Hindlimb muscle (tissue), 1 donor: ENCODE measurements around the gene DUSP28. TPM values are rescaled to one million over a fixed set of nuclear protein-coding genes. Genes with fewer than 3 reads are reported as not detected.
"Not testable (repeated sequence)": the region's sequence is repeated elsewhere in the genome, so short reads cannot be mapped to it uniquely, and the experiment has no call there.

Experiments used
- DNase-seq: peaks from one replicate; pipeline ENCODE4 v3.0.0-alpha.2; 2013
- polyA plus RNA-seq: library from polyadenylated mRNA; unstranded; fragments of 120-200 nt; gene quantifications from one replicate; pipeline ENCODE4 v1.2.1, GENCODE V29; 2013; ENCODE audit not compliant: insufficient read length

Gene DUSP28
- polyA plus RNA-seq, 1 donor, result 12.6 TPM

DNA sequence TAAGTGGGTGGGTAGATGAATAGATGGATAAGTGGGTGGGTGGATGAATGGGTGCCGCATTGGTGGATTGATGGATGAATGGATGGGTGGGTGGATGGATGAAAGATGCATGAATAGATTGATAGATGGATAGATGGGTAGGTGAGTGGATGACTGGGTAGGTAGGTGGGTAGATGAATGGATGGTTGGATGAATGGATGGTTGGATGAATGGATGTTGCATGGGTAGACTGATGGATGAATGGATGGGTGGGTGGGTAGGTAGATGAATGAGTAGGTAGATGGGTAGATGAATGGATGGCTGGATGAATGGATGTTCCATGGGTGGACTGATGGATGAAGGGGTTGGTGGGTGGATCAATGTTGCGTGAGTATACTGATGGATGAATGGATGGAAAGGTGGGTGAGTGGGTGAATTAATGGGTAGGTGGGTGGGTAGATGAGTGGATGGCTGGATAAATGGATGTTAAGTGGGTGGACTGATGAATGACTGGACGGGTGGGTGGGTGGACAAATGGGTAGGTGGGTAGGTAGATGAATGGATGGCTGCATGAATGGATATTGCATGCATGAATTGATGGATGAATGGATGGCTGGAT lies 32.9 kb upstream of the DUSP28 start:
- DNase-seq, result no peak

DNA sequence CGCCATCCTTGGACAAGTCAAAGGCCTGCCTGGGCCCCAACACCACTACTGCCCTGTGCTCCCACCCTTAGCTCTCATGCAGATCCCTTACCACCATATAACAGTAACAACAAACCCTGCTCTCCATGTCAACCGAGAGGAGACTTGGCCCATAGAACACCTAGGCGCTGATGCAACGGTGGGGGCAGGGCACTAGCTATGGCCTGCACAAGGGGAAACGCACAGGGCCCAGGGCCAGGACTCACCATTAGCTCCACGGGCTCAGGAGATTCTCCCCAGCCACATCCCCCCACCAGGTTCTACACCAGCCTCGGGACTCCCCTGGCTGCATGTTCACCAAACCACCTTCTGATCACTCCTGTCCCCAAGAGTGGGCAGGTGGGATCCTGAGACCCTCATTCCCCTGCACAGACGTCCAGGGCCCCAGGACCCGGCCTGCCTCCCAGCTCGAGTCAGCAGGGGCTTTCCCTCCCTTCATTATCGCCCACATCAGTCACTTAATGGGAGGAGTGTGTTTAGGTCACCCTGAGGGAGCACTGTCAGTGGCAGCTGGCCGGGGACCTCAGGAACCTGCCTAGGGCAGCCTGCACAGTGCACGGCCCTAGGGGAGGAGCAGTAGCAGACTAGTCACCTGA lies 31.6 kb upstream of the DUSP28 start:
- DNase-seq, result no peak

DNA sequence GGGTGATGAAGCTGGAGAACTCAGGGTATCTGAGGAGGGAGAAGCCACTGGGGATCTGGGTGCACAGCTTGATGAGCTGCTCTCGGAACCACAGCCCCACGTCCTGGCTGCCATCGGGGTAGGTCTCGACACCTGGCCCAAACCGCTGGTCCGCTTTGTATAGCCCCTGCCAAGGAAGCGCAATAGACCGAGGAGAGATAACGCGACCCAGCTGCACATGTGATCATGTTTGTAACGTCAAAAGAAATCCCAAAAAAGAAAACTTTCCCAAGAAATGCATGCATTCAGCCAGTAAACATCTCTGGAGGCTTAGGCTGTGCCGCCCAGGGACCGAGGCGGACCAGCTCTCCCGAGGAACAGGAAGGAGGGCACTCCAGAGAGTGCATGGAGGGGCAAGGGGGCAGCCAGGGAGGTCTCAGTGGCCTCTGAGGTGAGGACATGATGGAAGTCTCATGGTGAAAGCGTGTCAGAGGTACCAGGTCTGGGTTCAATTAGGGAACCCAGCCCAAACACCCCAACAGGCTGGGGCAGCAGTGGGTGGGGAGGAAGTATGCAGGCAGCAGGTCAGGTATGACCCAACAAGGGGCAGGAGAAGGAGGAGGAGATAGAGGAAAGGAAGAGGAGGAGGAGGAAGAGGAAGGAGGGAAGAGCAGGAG lies 30.7 kb upstream of the DUSP28 start:
- no peak for DNase-seq

DNA sequence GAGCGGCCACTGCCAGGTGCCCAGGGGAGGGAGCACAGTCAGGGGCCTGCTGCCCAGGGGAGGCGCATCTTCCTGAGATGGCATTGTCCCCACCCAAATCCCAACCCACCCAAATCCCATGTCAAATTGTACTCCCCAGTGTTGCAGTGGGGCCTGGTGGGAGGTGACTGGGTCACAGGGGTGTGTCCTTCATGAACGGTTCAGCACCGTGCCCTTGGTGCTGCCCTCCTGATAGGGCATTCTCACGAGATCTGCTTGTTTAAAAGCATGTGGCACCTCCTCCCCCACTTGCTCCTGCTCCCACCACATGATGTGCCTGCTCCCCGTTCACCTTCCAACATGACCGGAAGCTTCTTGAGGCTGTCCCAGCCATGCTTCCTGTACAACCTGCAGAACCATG lies 30.0 kb upstream of the DUSP28 start:
- DNase-seq, result no peak

DNA sequence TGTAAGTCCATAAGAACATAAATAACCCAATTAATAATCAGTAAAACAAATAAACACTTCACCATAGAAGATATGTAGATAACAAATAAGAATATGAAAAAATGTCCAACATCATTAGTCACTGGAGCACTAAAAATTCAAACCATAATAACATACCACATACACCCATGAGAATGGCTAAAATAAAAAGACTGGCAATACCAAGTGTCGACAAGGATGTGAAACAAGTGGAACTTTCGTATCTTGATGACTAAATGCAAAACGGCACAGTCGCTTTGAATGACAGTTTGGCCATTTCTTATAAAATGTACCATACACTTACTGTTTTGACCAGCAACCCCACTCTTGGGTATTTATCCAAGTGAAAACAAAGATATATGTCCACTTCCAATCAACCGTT lies 29.1 kb upstream of the DUSP28 start:
- DNase-seq, result no peak

DNA sequence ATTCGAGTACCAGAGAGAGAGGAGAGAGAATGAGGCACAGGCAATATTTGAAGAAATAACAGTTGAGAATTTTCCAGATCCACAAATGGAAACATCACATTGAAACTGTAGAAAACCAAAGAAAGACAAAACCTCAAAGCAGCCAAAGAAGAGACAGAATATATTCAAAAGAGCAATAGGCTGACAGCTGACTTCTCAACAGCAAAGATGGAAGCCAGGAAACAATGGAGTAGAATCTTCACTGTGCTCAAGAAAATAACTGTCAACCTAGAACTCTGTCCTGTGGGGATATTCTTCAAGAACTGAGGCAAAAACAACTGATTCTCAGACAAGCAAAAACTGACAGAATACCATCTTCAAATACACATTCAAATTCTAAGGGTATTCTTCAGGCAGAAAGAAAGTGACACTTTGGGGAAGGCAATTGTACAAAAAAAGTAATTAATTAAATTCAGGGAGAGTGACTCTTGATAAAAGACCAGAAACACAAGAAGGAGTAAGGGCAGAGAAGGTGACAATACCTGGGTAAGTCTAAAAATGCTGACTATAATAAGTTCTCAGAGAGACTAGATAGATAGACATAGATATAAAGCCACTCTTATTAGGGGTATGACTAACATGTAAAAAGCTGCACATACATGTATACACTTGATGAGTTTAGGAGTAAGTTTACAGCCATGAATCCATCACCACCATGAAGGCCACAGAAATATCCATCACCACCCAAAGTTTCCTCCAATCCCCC lies 28.0 kb upstream of the DUSP28 start:
- DNase-seq, result no peak

DNA sequence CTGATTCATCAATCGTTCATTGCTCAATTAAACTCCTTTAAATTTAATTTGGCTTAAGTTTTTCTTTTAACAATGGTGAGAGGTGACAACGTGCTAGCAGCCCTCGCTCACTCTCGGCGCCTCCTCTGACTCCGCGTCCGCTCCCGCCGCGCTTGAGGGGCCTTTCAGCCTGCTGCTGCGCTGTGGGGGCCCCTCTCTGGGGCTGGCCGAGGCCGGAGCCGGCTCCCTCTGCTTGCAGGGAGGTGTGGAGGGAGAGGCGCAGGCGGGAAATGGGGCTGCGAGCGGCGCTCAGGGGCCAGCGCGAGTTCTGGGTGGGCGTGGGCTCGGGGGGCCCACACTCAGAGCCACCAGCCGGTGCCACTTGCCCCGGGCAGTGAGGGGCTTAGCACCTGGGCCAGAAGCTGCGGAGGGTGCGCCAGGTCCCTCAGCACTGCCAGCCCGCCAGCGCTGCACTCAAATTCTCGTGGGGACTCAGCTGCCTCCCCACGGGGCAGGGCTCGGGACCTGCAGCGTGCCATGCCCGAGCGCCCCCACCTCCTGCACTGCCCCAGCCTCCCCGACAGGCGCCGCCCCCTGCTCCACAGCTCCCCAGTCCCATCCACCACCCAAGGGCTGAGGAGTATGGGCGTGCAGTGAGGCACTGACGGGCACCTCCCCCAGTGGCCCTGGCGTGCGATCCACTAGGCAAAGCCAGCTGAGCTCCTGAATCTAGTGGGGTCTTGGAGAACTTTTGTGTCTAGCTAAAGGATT lies 22.0 kb upstream of the DUSP28 start:
- DNase-seq, result no peak

DNA sequence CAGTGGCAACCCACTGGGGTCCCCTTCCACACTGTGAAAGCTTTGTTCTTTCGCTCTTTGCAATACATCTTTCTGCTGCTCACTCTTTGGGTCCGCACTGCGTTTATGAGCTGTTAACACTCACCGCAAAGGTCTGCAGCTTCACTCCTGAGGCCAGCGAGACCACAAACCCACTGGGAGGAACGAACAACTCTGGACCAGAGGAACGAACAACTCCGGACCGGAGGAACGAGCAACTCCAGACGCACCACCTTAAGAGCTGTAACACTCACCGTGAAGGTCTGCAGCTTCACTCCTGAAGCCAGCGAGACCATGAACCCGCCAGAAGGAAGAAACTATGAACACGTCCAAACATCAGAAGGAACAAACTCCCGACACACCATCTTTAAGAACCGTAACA lies 21.1 kb upstream of the DUSP28 start:
- not testable (repeated sequence) for DNase-seq

DNA sequence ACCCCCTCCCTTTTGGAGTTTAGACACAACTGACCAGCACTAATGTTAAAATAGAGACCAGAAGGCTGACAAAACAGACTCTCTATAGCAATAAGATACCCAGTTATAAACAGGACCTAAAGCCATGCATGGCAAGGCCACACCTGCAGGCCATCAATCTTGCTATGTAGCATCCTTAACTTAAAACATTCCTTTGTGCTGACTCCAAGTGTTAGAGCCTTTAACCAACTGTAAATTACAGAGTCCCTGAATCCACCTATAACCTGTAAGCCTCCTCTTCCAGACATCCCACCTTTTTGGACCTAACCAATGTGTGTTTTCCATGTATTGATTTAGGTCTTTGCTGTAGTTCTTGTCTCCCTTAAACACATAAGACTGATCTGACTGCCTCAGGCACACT lies 20.3 kb upstream of the DUSP28 start:
- DNase-seq, result no peak

DNA sequence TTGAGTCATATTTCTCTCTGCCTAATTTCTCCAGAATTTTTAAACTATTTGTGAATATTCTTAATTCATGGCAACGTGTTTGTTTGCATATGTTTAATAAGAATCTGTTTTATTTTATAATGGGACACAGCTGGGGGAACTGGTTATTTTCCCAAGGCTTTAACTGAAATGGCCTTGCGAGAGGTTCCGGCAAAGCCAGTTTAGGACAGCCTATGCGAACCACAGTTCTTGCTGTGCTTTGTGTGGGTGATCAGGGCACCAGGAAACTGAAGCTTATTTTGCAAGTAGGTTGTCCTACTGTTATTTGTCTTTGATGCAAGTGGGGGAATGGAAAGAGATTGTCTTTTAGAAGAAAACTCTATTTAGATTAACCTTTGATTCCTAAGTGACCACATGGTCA lies 8.9 kb upstream of the DUSP28 start:
- DNase-seq, result no peak

DNA sequence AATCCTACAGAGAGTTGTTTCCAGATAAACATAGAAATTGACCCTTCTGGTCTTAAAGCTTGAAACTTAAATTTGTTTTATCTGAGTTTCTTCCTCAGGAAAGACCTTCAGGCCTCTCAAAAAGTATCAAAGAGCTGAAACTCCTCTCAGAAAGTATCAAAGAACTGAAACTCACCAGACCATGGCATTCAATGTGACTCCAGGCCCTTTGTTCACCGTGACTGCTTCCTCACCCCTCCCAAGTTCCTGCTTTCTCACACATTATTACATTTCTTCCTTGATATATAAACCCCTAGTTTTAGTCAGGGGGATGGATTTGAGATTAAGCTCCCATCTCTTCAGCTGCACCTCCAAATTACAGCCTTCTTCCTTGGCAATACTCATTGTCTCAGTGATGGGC lies 8.3 kb upstream of the DUSP28 start:
- no peak for DNase-seq

DNA sequence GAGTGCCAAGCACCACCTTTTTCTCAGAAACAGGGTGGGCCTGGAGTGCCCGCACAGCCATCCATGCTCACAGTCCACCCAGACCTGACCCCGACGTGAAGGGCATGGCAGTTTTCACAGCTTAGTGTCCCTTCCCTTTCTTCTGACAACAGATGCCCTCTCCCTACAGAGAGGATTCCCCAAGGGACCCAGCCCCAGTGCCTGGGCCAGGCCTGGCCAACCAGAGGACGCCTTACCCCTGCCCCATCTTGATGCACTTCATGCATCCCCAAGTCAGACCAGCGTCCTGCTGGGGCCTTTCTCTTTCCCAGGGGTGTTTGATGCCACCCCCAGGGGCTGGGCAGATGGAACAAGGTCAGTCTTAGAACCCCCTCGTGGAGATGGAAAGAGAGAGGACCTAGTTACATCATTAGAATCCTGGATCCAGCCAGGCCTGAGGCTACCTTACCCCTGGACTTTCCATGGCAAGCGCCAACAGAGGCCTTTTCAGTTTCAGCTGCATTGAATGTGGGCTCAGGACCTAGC lies 6.1 kb upstream of the DUSP28 start:
- DNase-seq, result no peak

DNA sequence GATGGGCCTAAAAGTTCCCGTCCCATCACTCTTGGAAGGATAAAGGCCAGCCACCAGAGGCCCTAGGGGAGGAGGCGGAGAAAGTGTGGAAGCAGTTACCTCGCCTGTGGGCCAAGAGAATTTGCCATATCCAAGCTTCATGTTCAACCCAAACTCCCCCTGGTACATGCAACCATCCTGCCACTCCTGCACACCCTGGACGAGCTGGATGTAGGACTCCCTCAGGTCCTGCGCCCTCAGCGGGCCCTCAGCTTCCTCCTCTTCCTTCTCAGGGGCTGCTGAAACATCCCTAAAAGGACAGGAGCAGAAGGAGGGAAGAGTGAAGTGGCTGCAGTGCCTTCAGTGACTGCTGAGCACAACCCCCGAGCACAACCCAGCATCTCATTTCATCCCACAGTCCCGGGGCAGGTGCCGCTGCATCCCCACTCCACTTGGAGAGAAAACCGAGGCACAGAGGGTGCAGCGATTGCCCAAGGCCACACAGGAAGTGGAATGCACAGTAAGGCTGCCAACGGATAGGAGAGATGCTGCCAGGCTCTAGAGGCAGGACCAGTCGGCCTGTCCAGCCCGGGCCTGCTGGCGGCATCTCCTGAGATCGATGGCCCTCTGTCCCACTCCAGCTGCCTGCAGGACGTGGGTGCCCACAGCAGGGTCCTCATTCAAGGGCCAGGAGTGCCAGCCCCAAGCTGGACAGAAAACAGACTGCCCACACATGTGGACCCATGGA lies 5.2 kb upstream of the DUSP28 start:
- DNase-seq, result no peak

DNA sequence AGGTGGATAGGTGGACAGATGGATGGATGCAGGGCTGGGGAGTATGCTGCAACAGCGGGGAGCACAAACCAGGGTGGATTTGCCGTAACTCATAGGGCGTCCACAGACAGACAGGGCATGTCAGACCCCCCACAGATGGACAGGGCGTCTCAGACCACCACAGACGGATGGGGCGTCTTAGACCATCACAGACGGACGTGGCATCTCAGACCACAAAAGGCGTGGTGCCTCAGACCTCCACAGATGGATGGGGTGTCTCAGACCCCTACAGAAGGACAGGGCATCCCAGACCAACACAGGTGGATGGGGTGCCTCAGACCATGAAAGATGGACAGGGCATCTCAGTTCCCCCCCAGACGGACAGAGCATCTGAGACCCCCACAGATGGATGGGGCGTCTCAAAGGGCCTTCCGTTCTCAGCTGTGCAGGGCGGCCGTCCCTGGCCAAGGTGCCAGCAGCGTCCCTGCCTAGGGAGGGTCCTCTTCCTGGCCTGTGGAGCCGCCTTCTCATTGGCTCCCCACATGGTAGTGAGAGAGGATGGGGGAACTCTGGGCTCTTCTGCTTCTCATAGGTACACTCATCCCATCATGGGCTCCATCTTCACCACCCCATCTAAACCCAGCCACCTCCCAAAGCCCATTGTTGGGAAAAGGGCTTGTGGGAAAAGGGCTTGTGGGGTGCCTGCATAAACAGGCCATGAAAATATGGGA lies 4.5 kb upstream of the DUSP28 start:
- no peak for DNase-seq

DNA sequence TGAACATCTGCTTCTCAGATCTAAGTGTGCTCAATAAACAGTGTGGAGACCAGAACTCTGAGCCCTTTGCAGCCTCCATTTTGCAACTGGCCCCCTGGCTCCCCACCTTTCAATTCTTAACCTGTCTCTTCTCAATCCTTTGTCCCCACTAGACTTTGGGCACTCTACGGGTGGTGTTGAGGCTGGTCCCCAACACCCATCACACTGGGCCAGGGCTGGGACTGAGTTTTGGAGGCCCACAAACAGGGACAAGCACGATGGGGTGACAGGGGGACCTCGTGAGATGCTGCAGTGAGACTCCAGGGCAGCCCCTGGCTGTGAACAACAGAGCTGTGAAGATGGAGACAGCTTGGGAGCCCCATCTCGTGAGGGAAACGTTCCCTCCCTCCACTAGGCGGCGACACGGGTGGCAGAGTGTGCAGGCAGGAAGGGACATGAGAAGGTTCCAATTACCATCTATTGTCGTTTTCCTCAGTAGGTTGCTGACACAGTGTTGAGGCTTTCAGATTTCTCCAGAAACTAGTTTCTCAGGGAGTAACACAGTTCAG lies 3.5 kb upstream of the DUSP28 start:
- no peak for DNase-seq

DNA sequence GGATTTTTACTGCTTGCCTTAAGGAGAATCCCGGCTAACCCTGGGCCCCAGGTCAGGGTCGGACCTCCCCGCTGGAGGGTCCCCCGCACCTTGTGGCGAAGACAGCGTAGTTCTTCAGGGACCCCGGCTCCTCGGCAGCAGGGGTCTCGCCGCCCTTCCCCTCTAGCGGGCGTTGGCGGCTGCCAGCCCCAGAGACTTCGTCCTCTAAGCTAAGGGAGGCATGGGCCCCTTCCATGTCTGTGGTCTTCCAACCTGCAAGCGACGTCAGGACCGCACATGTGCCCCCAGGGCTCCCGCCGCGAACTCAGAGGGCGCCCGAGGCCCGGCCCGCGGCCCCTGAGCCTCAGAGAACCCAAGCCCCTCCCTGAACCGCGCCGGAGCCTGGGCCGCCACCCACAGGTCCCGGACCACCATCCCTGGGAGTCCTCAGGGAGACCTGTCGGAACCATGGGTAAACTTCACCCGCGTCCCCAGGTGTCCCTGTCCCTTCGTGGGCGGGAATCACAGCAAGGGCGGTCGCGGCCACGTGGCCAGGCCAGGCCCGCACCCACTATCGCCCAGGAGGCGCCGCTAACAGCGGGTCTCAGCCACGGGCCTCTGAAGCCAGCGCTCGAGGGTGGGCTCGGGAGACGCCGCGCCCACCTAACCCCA lies 2.9 kb upstream of the DUSP28 start:
- no peak for DNase-seq

DNA sequence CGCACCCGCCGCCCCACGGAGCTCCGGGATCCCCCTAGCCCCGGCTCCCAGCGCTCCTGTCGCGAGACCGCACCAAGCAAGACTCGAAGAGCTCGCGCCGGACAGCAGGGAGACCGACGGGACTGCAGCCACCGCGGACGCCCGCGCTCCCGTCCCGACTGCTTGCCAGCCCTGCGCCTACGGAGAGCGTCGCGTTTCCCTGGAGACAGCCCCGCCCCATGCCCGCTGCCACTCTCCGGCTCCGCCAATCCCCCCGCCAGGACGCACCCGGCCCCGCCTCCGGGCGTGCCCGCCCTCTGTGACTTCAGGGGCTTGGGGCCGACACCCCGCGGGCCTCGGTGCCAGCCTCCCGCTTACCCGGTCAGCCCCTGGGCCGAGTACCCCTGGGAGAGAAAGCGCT lies 2.3 kb upstream of the DUSP28 start, which contains the start of gene ANKMY1:
Gene ANKMY1 (minus strand): TSS at position 181 of the 400 bp plus-strand sequence. CDS start 653 bp downstream, outside the sequence.
- no peak for DNase-seq

DNA sequence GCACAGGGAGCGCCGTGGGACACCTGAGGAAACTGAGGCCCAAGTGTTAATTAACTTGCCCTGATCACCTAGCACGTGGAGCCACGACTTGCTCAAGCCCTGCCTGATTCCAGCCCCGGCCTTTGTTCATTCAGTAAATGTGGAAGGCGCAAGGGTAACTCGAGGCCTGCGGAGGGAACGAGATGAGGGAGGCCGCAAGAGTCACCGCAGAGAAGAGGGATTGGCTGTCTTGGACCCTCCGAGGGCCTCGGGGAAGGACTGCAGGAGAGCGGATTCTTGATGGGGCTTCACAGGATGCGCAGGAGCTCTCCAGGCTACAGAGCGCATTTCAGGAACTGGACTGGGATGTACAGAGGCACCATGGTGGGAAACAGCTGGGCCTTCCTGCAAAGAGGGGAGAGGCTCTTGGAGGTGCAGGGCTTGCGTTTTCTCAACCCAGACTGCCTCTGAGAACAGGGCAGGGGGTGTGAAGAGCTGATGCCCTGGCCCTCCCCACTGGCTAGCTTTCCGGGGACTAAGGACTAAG lies 1.9 kb upstream of the DUSP28 start:
- no peak for DNase-seq

DNA sequence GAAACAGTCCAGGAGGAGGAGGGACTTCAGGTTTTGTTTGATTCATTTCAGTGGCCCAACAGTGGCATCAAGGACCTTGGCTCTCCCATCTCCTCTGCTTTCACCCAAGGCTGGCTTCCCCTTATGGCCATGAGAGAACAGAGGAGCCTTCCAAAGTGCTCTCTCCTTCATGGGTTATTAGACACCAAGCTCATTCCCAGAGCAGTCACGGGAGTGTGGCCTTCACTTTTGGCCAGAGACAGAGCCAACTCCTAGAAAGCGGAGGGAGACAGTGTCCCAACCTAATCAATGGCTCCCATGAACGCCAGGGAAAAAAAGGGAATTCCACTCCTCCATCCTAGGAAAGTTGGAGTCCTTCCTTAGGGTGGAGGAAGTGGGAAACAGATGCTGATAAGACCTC lies 871 bp upstream of the DUSP28 start:
- no peak for DNase-seq
